ENCODE measurements around the gene OR51G2.
"Not testable (repeated sequence)": the region's sequence is repeated elsewhere in the genome, so short reads cannot be mapped to it uniquely, and the experiment has no call there.

The OR51G2 gene, protein sequence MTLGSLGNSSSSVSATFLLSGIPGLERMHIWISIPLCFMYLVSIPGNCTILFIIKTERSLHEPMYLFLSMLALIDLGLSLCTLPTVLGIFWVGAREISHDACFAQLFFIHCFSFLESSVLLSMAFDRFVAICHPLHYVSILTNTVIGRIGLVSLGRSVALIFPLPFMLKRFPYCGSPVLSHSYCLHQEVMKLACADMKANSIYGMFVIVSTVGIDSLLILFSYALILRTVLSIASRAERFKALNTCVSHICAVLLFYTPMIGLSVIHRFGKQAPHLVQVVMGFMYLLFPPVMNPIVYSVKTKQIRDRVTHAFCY

DNA sequence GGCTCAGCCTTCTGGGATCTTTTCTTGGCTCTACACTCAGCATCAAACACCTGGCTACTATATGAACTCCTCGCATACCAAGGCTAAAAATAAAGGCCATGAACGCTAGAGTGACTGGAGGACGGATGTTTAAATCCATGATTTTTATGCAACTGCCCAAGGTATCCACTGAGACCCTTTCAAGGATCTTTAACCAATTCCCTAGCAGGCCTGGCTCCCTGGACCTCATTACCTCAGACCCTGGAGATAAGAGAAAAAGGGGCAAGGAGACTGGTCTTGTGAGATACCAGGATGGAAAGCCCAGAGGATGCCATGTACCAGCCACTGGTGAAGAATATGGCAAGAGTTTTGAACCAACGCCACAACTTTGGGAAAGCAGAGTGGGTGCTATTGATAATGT is at the start of gene OR51G2:
TSS of gene OR51G2 (minus strand) at position 101 of the 400 bp plus-strand sequence. CDS start 3,687 bp downstream, outside the sequence.
- no peak within 1 kb of the TSS for H3K4me3 ChIP-seq (ENCODE audit: low read depth, low read length)
- in situ Hi-C loops (cut with HindIII; ENCODE audit: low sequenced_read_pairs): no loop called here
- TF ChIP-seq, protein P1, sequence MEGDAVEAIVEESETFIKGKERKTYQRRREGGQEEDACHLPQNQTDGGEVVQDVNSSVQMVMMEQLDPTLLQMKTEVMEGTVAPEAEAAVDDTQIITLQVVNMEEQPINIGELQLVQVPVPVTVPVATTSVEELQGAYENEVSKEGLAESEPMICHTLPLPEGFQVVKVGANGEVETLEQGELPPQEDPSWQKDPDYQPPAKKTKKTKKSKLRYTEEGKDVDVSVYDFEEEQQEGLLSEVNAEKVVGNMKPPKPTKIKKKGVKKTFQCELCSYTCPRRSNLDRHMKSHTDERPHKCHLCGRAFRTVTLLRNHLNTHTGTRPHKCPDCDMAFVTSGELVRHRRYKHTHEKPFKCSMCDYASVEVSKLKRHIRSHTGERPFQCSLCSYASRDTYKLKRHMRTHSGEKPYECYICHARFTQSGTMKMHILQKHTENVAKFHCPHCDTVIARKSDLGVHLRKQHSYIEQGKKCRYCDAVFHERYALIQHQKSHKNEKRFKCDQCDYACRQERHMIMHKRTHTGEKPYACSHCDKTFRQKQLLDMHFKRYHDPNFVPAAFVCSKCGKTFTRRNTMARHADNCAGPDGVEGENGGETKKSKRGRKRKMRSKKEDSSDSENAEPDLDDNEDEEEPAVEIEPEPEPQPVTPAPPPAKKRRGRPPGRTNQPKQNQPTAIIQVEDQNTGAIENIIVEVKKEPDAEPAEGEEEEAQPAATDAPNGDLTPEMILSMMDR (IDR thresholded peaks at IDR 0.05; ENCODE audit: low read depth, low read length): no peak
- DNase-seq (ENCODE audit: low read depth, low spot score): no peak

DNA sequence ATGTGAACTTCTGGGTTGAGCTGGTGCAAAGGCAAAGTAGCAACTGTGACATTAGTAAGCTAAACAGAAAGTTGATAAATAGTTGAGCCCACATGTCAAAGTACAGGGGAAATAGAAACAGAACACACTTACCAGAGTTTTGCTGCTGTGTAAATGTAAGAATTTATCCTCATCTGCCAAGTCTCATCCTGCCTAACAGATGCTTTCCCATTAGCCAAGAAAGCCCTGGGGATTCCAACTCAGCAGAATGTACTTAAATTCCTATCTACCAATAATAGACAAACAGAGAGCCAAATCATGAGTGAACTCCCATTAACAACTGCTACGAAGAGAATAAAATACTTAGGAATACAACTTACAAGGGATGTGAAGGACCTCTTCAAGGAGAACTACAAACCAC is 43.7 kb upstream of the OR51G2 start:
- H3K4me3 ChIP-seq (ENCODE audit: low read depth, low read length): no peak overlapping the region
- no peak for DNase-seq (ENCODE audit: low read depth, low spot score)
- in situ Hi-C loops (cut with HindIII; ENCODE audit: low sequenced_read_pairs): no loop called here
- TF ChIP-seq, protein P1 (IDR thresholded peaks at IDR 0.05; ENCODE audit: low read depth, low read length): no peak

- TF ChIP-seq, protein P1 (IDR thresholded peaks at IDR 0.05; ENCODE audit: low read depth, low read length): no peak
- no peak for DNase-seq (ENCODE audit: low read depth, low spot score)
- no peak overlapping the region for H3K4me3 ChIP-seq (ENCODE audit: low read depth, low read length)
- in situ Hi-C loops (cut with HindIII; ENCODE audit: low sequenced_read_pairs): no loop called here
Observed at GRCh38 chr11:4960877-4961276, 41.7 kb upstream of the OR51G2 start.

GRCh38 chr11:4957396-4957795 is 38.2 kb upstream of the OR51G2 start:
- no peak for DNase-seq (ENCODE audit: low read depth, low spot score)
- TF ChIP-seq, protein P1 (IDR thresholded peaks at IDR 0.05; ENCODE audit: low read depth, low read length): no peak
- no peak overlapping the region for H3K4me3 ChIP-seq (ENCODE audit: low read depth, low read length)
- in situ Hi-C loops (cut with HindIII; ENCODE audit: low sequenced_read_pairs): no loop called here

DNA sequence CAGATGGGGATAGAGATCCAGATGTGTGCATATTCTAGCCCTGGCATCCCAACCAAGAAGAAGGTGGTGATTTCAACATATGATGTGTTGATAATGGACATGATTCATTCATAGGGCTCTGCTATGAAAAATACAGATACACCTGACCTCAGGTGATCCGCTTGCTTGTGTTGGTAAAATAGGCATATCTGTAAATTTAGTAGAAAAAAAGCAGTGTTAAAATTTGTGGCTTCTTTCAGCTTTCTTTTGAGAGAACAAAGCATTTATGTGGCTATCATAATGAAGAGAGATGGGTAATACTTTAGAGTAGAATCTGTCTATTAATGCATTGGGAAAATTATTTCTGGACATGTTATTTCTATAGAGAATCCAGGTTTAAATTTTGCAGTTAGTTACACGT is 36.5 kb upstream of the OR51G2 start, which contains the start of gene OR51A2:
TSS of gene OR51A2 (minus strand) at position 101 of the 400 bp plus-strand sequence. CDS start at position 101, 0 bp downstream.
- H3K4me3 ChIP-seq (ENCODE audit: low read depth, low read length); DNase-seq (ENCODE audit: low read depth, low spot score); in situ Hi-C loops (cut with HindIII; ENCODE audit: low sequenced_read_pairs): not testable (repeated sequence)

GRCh38 chr11:4947505-4947904 is 28.4 kb upstream of the OR51G2 start, which contains the start of gene OR51A4:
Gene OR51A4, minus strand, starts transcription at chr11:4947605. Its CDS starts 505 bp downstream, at chr11:4947100.
- H3K4me3 ChIP-seq (ENCODE audit: low read depth, low read length): no peak within 1 kb of the TSS
- DNase-seq (ENCODE audit: low read depth, low spot score): no peak
- TF ChIP-seq, protein P1 (IDR thresholded peaks at IDR 0.05; ENCODE audit: low read depth, low read length): no peak
- in situ Hi-C loops (cut with HindIII; ENCODE audit: low sequenced_read_pairs): no loop called here

DNA sequence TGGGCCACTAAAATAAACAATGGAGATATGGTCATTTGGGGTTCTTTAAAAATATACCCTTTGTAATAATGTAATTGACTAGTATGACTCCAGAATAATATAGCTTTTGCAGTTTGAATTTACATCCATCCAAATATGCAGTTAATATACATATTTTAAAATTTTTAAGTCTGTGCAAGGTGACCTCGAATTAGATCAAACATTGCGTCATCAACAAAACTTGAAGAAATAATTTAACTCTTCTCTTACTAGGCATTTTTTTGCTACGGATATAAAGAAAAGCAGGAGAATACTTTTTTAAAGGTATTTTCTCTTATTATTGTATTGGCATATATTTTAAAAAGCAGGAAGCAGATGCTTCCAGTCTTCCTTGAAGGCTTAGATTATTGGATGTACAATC is 17.6 kb upstream of the OR51G2 start:
- TF ChIP-seq, protein P1 (IDR thresholded peaks at IDR 0.05; ENCODE audit: low read depth, low read length): no peak
- in situ Hi-C loops (cut with HindIII; ENCODE audit: low sequenced_read_pairs): no loop called here
- DNase-seq (ENCODE audit: low read depth, low spot score): no peak

More for the DNA sequence above, 17.6 kb upstream of the OR51G2 start:
- H3K4me3 ChIP-seq (ENCODE audit: low read depth, low read length): no peak overlapping the region

Data from astrocyte of the spinal cord (primary cell).